ENCODE measurements around the gene RNU1-4.
"Not testable (repeated sequence)": the region's sequence is repeated elsewhere in the genome, so short reads cannot be mapped to it uniquely, and the experiment has no call there.

Gene RNU1-4

DNA sequence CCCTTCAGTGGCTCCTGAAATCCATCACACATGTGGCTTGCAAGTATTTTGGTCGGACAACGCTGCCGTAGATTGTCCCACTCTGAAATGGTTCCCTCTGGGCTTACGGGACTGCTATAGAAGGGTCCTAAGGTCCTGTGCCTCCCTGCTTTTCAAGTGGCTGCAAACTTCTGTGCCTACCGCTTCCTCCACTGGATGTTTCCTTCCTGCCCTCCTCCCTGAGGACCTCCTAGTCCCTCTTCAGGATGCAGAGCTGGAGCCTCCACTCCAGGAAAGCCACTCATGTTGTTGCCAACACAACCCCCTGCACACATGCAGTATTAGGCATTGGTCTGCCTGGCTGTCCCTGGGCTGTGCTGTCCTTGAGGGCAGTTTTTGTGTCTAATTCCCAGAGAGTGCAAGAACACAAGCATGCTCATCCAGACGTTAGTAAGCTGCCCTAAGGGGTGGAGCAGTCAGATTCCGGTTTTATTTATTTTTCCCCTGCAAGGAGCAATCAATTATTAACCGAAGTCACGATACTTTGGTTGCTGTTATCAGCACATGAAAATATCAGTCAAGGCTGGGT is 26.5 kb downstream of the RNU1-4 start:
- not testable (repeated sequence) for DNase-seq (ENCODE audit: low read depth in 2 of 2)

DNA sequence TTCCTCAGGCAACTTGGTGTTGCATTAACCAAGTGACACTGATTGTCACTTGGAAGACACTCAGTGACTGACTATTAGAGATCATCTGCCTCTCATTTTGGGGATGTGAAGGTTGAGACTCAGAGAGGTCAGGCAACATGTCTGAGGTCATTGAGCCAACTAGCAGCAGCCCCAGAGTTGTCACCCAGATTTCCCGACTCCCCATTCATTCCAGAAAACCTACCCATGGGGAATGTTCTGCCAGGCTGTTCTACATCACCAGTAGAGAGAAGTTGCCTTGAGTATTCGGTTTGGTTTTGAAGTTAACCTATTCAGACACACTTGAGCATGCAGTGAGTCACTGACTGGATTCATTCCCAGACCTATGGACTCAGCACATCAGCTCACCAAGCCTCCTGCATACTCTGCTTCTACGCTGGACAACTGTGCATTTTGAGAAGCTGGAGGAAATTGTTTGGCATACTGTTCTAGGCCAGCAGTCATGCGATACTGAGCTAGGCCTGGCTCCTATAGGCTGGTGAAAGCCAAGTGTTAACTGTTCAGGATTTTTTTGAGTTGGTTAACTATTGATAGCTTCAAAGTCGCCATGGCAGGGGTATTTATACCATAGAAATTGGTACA is 29.9 kb downstream of the RNU1-4 start:
- not testable (repeated sequence) for DNase-seq (ENCODE audit: low read depth in 2 of 2)

DNA sequence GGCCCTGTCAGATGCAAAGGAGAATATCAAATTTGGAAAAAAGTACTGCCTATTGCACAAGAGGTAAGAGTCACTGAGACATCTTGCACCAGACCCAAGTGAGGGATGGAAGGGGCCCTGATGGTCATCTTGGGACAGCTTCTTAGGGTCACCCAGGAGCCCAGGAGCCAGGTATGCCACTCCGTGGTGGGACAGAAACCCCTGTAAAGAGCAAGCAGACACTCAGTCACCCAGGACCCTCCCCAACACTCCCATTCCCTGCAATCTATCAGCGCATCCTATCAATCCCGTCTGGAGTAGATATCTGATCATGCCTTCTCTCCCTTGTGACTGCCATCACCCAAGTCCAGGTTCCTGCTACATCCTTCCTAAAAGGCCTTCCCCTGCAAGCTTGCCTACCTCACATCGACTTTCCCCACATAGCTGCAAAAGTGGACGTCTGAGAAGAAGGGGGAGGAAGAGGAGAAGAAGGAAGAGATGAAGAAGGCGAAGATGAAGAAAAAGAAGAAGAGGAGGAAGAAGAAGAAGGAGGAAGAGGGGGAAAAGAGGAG is 30.7 kb downstream of the RNU1-4 start:
- not testable (repeated sequence) for DNase-seq (ENCODE audit: low read depth in 2 of 2)

DNA sequence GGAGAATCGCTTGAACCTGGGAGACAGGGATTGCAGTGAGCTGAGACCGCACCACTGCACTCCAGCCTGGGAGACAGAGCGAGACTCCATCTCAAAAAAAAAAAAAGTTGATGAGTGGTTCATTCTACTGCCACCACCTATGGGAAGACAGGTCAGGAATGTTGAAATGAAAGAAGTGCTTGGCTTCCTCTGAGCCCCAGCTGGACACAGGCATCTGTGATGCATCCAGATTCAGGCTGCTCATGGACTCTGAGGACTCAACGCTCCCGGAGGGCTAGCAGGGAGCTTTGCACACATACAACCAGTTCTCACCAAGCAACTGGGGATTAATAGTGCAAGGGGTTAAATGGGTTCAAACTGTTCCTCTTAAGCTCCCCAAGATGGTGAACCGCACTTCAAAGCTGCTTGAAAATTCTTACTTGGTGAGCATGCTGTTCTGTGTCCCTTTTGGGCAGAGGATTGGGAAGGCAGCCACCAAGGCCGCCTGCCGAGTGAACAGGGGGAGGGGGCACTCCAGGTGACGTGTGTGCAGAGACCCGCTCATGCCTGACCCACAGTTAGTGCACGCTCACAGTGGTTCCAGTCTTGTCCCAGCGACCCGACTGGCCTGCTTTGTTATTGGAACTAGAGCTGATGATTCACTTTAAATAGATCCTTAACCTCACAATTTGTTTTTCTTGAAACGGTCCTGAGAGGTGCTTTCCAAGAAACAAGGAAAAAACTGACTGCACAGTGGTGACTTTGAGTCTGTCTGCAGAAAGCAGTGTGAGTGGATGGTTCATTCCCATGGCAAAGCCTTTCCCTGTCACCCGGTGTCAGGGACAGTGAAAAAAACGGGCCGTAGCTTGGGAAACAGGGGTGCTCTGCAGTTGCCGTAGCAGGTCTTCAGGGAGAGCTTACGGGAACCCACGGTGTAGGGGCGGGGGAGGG is 32.2 kb downstream of the RNU1-4 start:
- DNase-seq (ENCODE audit: low read depth in 2 of 2): not testable (repeated sequence)

DNA sequence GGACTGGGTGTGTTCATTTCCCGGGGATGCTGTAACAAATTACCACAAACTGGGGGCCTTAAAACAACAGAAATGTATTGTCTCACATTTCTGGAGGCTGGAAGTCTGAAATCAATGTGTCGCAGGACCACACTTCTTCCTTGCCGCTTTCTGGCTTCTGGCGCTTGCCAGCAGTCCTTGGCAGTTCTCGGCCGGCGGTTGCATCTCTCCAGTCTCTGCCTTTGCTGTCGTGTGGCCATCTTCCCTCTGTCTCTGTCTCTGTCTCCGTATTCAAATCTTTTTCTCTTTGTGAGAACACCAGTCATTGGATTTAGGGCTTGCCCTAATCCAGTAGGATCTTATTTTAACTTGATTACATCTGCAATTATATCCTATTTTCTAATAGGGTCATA is 32.9 kb downstream of the RNU1-4 start:
- not testable (repeated sequence) for DNase-seq (ENCODE audit: low read depth in 2 of 2)

DNA sequence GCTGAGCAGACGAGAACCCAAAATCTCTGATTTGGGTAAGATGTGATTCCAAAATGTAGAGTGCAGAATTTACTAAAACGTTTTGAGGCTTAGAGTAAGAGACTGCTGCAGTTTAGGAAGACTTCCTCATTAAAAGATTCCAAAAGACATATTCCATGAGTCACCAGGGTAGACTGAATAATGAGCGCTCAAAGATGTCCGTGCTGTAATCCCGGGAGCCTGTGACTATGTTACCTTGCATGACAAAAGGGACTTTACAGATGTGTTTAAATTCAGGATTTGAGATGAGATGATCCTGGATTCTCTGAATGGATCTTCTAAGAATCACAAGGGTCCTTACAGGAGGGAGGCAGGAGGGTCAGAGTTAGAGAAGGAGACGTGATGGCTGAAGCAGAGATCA is 33.4 kb downstream of the RNU1-4 start:
- not testable (repeated sequence) for DNase-seq (ENCODE audit: low read depth in 2 of 2)

DNA sequence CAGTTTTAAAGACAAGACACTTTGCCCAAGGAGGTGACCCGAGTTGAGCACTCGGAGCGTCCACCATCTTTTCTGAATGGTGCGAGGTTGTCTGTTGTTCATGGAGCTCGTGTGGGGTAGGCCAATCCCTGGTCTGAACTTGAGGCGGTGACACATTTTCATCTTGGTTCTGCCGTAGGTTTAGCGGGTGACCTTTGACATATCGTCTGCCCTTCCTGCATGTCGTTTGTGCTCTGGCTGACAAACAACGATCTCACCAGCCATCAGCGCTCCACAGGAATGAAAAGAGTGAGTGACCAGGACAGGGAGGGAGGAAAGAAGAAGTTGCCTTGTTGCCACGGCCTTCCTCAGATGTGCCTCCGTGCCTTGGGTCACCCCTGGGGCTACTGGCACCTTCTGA is 34.5 kb downstream of the RNU1-4 start:
- not testable (repeated sequence) for DNase-seq (ENCODE audit: low read depth in 2 of 2)

DNA sequence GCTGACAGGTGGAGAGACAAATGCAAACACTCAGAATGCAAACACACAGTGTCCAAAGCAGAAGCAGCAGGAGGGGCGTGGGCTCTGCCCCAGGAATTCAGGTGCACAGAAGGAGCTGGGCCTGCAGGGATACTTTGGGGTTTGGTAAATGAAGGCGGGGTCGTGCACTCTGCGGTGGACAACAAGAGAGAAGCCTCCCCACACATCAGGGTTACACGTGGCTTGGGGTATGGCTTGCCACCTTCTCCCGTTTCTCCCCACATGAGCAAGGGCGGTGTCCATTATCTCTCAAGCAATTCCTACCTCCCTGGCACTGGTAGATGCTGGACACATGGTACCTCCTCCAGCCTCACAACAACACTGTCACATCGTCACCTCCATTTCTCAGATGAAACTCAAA is 35.0 kb downstream of the RNU1-4 start:
- not testable (repeated sequence) for DNase-seq (ENCODE audit: low read depth in 2 of 2)

DNA sequence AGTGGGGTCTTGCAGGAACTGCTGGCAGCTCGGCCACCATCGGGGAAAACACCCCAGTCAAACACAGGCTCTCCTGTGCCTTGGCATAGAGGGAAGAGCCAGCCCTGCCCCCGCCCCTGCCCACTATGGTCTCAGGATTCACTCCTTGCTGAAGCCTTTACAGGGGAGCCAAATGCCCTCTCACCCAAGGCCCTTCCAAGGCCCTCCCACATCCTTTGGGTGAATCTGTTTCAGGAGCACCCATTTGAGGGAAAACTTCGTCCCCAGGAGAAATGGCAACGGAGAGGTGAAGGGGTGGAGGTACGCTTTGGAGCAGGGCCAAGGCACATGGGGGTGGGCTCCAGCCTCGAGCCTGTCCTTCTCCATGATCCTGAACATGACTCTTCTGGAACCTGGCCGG is 35.9 kb downstream of the RNU1-4 start:
- not testable (repeated sequence) for DNase-seq (ENCODE audit: low read depth in 2 of 2)

DNA sequence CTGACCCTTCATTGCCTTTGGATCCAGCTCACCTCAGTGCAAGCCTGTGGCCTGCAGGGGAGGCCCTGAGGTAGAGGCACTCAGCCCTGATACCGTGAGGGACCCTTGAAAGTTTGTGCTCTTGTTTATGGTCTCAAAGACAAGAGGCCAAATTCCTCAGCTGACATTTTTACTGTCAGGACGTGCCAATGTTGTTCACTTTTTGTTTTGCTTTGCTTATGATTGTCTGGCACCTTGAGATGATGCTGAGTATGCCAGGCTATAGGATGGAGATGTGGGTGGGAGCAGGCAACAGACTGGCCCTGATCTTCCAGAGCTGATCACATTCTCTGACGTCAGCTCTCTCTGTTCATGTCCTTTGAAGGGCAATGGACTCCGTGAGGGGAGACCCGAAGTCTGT is 36.5 kb downstream of the RNU1-4 start:
- not testable (repeated sequence) for DNase-seq (ENCODE audit: low read depth in 2 of 2)

DNA sequence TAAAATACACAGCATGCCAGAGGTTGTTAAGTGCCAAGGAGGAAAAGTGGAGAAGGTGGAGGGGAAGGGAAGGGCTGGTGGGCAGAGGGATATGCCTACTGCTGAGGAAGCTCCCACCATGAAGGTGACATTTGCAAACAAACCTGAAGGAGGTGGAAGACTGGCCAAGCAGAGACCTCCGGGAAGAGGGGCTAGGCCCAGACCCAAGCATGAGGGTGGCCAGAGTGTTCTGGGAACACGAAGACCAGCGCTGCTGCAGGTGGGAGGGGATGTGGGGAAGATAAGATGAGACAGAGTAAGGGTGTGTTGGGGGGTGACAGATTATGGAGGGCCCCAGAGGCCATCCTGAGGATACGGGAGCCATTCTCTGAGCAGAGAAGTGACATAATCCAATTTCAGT is 37.5 kb downstream of the RNU1-4 start:
- DNase-seq (ENCODE audit: low read depth in 2 of 2): not testable (repeated sequence)

DNA sequence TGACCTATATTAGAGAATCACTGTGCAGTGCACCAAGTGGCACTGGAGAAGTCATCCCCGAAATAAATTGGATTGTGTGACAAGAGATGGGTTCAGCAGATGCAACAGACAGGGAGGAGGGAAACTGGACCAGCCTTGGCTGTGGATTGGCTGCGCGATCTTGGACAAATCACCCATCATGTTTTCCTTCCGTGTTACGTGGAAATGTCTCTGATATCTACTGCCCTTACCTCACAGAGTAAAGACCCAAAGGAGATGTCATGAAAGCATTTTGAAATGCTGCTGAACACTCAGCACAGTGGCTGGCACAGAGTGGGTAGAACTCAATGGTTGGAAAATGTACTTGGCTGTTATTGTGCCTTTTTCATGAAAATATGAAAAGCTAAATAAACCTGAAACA is 39.2 kb downstream of the RNU1-4 start:
- DNase-seq (ENCODE audit: low read depth in 2 of 2): not testable (repeated sequence)

DNA sequence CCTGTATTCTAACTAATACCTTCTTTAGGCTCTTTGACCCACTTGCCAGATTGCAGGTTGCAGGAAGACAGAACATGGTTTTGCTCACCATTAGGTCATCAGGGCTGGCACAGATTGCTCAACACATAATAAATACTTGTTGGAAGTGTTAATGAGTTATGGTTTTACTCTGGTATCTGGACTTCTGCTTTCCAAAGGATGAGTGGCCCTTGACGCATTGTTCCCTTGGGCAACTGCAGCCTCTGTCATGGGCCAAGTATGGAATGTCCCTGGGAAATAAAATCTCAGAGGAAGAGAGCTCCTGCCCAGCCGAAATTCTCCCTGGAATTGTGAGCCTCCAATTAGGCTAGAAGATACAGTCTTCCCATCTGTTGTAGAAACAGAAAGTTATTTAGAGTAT is 40.7 kb downstream of the RNU1-4 start:
- DNase-seq (ENCODE audit: low read depth in 2 of 2): not testable (repeated sequence)

DNA sequence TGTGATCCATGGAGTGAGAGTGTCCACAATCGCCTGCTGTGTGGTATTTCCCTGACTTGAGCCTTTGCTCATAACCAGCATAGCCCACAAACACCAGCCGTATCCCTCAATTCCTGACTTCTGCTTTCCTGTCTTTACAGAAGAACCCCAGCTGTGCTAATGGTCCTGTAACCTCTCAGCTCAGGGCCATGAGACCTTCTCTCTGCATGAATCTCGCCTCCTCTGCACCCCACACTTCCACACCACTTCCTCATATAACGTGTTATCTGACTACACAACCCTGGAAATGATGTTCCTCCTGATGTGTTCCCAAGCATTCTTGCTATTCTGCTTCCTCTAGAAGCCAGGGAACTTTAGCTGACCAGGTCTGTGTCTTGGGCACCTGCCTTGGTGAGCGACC is 41.3 kb downstream of the RNU1-4 start:
- DNase-seq (ENCODE audit: low read depth in 2 of 2): not testable (repeated sequence)

DNA sequence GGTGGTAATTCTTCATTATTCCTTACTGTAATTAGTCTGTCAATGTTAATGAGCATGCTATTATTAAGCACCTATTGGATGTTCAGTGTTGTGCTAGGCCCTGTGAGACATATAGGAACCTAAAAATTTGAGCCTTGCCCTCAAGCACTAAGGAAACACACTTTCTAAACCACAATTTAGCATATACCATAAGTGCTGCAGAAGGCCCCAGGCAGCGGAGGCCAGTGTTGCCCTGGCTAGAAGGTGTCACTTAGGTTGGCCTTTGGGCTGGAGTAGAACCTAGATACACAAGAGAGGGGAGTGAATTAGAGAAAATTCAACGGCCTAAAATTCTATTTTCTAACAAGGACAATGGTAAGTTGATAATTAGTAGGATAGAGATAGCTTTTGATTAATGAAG is 44.6 kb downstream of the RNU1-4 start:
- DNase-seq (ENCODE audit: low read depth in 2 of 2): not testable (repeated sequence)

DNA sequence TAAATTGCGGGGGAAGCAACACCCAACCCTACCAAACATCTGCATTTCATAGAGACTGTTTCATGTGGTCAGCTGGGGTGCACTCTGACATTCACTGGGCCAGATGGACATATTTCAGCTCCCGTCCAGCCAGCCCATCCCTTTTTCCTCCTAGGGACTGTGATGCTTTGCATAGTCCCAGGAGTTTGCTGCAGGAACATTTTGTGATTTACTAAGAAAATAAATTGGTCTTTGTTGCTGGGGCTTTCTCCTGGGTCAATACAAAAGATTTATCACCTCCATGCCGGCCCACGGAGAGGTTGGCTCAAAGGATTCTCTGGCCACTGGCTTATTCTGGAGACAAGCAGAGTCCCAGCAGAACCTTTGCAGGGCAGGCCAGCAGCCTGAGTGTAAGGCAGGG is 46.0 kb downstream of the RNU1-4 start:
- DNase-seq (ENCODE audit: low read depth in 2 of 2): not testable (repeated sequence)

DNA sequence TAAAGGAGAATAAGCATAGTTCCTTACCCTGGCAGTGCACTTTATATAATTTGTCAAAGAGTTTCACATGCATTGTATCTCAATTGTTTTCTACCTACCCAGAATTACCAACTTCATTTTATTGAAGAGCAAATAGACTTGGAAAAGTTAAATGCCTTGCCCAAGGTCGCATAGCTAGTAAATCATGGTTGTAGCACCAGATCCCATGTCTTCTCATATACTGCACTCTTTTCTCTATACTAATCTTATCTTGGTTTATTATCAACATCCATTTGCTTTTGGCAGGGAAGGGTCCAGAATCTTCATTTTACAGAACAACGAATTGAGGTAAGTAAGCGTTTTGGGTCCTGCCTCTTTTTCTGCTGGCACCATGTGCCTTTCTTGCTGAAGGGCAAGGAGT is 46.9 kb downstream of the RNU1-4 start:
- not testable (repeated sequence) for DNase-seq (ENCODE audit: low read depth in 2 of 2)

DNA sequence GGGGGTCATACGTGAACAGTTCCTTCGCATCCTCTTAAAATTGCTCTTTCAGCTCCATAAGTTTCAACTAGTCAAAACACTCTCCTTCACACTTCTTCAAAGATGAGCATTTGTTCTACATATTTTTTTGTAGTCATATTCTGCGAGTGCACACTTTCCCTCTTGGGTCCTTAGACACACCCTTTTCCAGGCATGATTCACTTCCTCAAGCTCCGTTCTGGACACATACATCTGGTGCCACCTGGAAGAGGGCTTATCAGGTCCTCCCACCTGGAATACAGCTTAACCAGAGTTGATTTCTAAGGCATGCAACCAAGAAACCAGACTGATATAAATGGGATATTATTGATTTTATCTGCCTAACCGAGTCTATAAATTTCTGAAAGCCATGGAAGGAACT is 47.4 kb downstream of the RNU1-4 start:
- not testable (repeated sequence) for DNase-seq (ENCODE audit: low read depth in 2 of 2)
